Cardiac septum (tissue), 1 donor: ENCODE data around the gene ATM. TPM values are rescaled to one million over a fixed set of nuclear protein-coding genes. Genes with fewer than 3 reads are reported as not detected.
"Not testable (repeated sequence)": the region's sequence is repeated elsewhere in the genome, so short reads cannot be mapped to it uniquely, and the experiment has no call there.

Source experiments
- DNase-seq: peaks from one replicate; pipeline ENCODE4 v3.0.0-alpha.2; 2020; ENCODE audit warnings: low spot score
- intact Hi-C: fragments of 100-400 bp; cut with DNase I; formaldehyde crosslinking; loops from one replicate; pipeline ENCODE4 v1.14.0; 2022
- total RNA-seq: library from RNA; stranded (reverse); fragmentation: NEBNext Ultra II Directional; extraction: Animal tissue kit (Norgen Biotek cat#: 25700); gene quantifications from one replicate; pipeline ENCODE4 v1.2.1, GENCODE V29; 2021
- donor health status: DM: no; HTN: no; CAD: no.

ATM gene
- total RNA-seq, 1 donor from 2014 or later, result 35.3 TPM

GRCh38 chr11:108345767-108346166, 122.9 kb downstream of the ATM start:
- intact Hi-C loops, result no loop called here
- DNase-seq, result no peak

- intact Hi-C loops, result no loop called here
- no peak for DNase-seq
These were observed 123.6 kb downstream of the ATM start for GRCh38 chr11:108346451-108346850.

- intact Hi-C loops, result no loop called here
- DNase-seq, result no peak
These were observed 128.6 kb downstream of the ATM start for GRCh38 chr11:108351468-108351867.

GRCh38 chr11:108364159-108364558, 141.3 kb downstream of the ATM start:
- DNase-seq, result no peak
- intact Hi-C loops, result no loop called here

GRCh38 chr11:108368134-108368533, 145.3 kb downstream of the ATM start:
- no peak for DNase-seq
- intact Hi-C loops, result no loop called here

- intact Hi-C loops, result no loop called here
- DNase-seq, result no peak
These were observed 146.2 kb downstream of the ATM start for GRCh38 chr11:108369064-108369463.

GRCh38 chr11:108370315-108370714, 147.4 kb downstream of the ATM start:
- DNase-seq, result no peak

GRCh38 chr11:108370990-108371389, 148.1 kb downstream of the ATM start:
- intact Hi-C loops, result no loop called here
- DNase-seq, result no peak

More at GRCh38 chr11:108370315-108370714, 147.4 kb downstream of the ATM start:
- intact Hi-C loops, result no loop called here

GRCh38 chr11:108373505-108373904, 150.6 kb downstream of the ATM start:
- DNase-seq, intact Hi-C loops: not testable (repeated sequence)

- intact Hi-C loops, result no loop called here
- DNase-seq, result no peak
These were observed 165.7 kb downstream of the ATM start for GRCh38 chr11:108388576-108388975.

GRCh38 chr11:108392353-108392752, 169.5 kb downstream of the ATM start:
- intact Hi-C loops, result no loop called here
- no peak for DNase-seq

- no peak for DNase-seq
- intact Hi-C loops, result no loop called here
These were observed 170.2 kb downstream of the ATM start for GRCh38 chr11:108393046-108393445.

- intact Hi-C loops, result no loop called here
- DNase-seq, result no peak
These were observed 171.9 kb downstream of the ATM start for GRCh38 chr11:108394744-108395284.

GRCh38 chr11:108396672-108397071, 173.8 kb downstream of the ATM start:
- DNase-seq, intact Hi-C loops: not testable (repeated sequence)

- DNase-seq, result no peak
- intact Hi-C loops, result no loop called here
These were observed 175.6 kb downstream of the ATM start for GRCh38 chr11:108398439-108398838.

GRCh38 chr11:108402241-108402640, 179.4 kb downstream of the ATM start:
- intact Hi-C loops, result no loop called here
- DNase-seq, result no peak

GRCh38 chr11:108403052-108403451, 180.2 kb downstream of the ATM start:
- DNase-seq, result no peak
- intact Hi-C loops, result no loop called here

GRCh38 chr11:108405706-108406105, 182.8 kb downstream of the ATM start:
- DNase-seq, result no peak
- intact Hi-C loops, result no loop called here

GRCh38 chr11:108414958-108415357, 192.1 kb downstream of the ATM start:
- no peak for DNase-seq
- intact Hi-C loops, result no loop called here

- DNase-seq, intact Hi-C loops: not testable (repeated sequence)
These were observed 194.7 kb downstream of the ATM start for GRCh38 chr11:108417551-108417950.
